ENCODE results near the gene LRPPRC. TPM values are rescaled to one million over a fixed set of nuclear protein-coding genes. Genes with fewer than 3 reads are reported as not detected.

Gene LRPPRC
- total RNA-seq, 1 experiment from 2014 or later: 149 TPM

DNA sequence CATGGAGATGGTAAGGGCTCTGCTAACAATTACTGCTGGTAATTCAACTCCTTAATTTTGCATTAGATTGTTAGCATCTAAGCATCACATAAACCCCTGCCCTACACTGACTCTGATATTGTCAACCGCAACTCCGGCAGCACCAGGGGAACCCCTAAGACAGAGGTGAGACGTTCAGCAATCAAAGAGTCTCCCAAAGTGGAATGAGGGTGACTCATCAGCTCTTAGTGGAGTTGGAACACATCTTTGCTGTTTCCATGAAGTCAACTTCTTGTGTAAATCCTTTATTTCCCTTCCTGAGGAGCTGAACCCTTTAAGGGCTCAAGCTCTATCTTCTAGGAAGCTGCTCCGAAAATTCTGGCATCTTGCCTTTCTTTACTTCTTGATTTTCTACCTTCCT, 104.9 kb downstream of the LRPPRC start:
- Histone ChIP-seq H3K4me1 (replicated peaks; ENCODE audit: insufficient read depth) (no peaks in the 10 kb centered on the region), H3K27ac (no peak overlapping the region), H3K27me3 (ENCODE audit: insufficient read depth, low read depth) (no peaks in the 10 kb centered on the region), H3K4me2 (no peak overlapping the region), H3K4me3 (no peak overlapping the region), H3K9me3 (ENCODE audit: insufficient read depth, low read depth) (no peaks in the 10 kb centered on the region), H3K79me2 (ENCODE audit: low read depth) (no peaks in the 10 kb centered on the region), H3K9me2 (ENCODE audit: insufficient read depth) (no peaks in the 10 kb centered on the region), H3K36me3 (ENCODE audit: low read depth) (peaks cover 75% of the 10 kb centered on the region), H2AFZ (no peak overlapping the region), H3F3A (ENCODE audit: insufficient read depth, low read depth) (peaks cover 32% of the 10 kb centered on the region; the same call in 1 of the 2 replicates), H4K20me1 (ENCODE audit: insufficient read depth) (peaks cover 25% of the 10 kb centered on the region; the same call in 1 of the 2 replicates)
- intact Hi-C loops (cut with micrococcal nuclease; ENCODE audit: unreplicated experiment): no loop called here
- TF ChIP-seq, protein P1, sequence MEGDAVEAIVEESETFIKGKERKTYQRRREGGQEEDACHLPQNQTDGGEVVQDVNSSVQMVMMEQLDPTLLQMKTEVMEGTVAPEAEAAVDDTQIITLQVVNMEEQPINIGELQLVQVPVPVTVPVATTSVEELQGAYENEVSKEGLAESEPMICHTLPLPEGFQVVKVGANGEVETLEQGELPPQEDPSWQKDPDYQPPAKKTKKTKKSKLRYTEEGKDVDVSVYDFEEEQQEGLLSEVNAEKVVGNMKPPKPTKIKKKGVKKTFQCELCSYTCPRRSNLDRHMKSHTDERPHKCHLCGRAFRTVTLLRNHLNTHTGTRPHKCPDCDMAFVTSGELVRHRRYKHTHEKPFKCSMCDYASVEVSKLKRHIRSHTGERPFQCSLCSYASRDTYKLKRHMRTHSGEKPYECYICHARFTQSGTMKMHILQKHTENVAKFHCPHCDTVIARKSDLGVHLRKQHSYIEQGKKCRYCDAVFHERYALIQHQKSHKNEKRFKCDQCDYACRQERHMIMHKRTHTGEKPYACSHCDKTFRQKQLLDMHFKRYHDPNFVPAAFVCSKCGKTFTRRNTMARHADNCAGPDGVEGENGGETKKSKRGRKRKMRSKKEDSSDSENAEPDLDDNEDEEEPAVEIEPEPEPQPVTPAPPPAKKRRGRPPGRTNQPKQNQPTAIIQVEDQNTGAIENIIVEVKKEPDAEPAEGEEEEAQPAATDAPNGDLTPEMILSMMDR (conservative IDR thresholded peaks at IDR 0.05): no peak
- TF ChIP-seq EZH2 (IDR thresholded peaks at IDR 0.05; ENCODE audit: low read depth): no peak
- DNase-seq: no peak
- no TSS peak for BruUV-seq (replicated peaks)
- ChIA-PET POLR2A (ENCODE audit: unreplicated experiment) (no interaction called here), CTCF (no interaction called here)

DNA sequence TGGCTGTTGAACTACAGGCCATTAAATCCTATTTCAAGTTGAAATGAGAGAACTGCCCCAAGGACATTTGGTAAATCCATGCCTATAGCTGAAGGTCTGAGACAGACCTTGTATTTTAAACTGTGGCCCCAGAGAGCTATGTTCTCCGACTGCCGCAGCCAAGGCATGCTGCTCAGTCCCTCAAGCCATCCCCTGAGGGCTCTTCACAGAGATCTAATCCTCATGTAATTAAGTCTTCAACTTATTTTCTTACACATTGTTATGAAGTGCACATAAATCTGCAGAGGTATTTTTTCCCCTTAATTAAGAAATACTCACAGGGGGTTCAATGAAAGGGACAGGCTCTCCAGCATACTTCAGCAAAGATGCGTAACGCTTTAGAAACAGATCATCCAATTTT, 106.4 kb downstream of the LRPPRC start:
- Histone ChIP-seq H3K27me3 (ENCODE audit: insufficient read depth, low read depth) (no peaks in the 10 kb centered on the region), H3K4me1 (replicated peaks; ENCODE audit: insufficient read depth) (no peaks in the 10 kb centered on the region), H3K9me2 (ENCODE audit: insufficient read depth) (no peaks in the 10 kb centered on the region), H3K4me2 (no peak overlapping the region), H3K9me3 (ENCODE audit: insufficient read depth, low read depth) (no peaks in the 10 kb centered on the region), H3K4me3 (no peak overlapping the region), H3K36me3 (ENCODE audit: low read depth) (peaks cover 60% of the 10 kb centered on the region), H2AFZ (no peak overlapping the region), H3K27ac (no peak overlapping the region), H3F3A (ENCODE audit: insufficient read depth, low read depth) (peaks cover 26% of the 10 kb centered on the region; the same call in 1 of the 2 replicates), H3K79me2 (ENCODE audit: low read depth) (no peaks in the 10 kb centered on the region), H4K20me1 (ENCODE audit: insufficient read depth) (peaks cover 25% of the 10 kb centered on the region; the same call in 1 of the 2 replicates)
- TF ChIP-seq, protein P1 (conservative IDR thresholded peaks at IDR 0.05): no peak
- no peak for TF ChIP-seq EZH2 (IDR thresholded peaks at IDR 0.05; ENCODE audit: low read depth)
- CTCF ChIA-PET: no interaction called here
- intact Hi-C loops (cut with micrococcal nuclease; ENCODE audit: unreplicated experiment): no loop called here
- DNase-seq: no peak
- BruUV-seq (replicated peaks): no TSS peak
- POLR2A ChIA-PET (ENCODE audit: unreplicated experiment): no interaction called here

DNA sequence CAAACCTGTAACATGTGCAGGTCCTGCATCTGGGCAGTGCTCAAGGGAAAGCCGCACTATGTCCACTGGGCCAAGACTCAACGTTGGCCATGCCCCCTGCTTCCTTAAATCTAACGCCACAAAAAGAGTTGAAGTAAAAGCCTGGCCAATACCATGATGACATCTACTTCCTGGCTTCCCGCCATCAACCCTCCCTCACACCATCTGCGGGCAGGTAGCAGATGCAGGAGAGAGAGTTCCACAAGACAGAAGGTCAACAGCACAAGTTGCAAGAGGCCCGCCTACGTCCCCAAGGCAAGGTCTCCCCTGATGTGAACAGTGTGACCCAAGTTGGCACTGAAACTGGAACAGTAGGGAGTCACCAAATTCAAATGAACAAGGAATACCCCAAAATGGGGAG, 108.6 kb downstream of the LRPPRC start:
- TF ChIP-seq EZH2 (IDR thresholded peaks at IDR 0.05; ENCODE audit: low read depth): no peak
- intact Hi-C loops (cut with micrococcal nuclease; ENCODE audit: unreplicated experiment): no loop called here
- Histone ChIP-seq H3K9me3 (ENCODE audit: insufficient read depth, low read depth) (no peaks in the 10 kb centered on the region), H3K4me1 (replicated peaks; ENCODE audit: insufficient read depth) (peaks cover 7% of the 10 kb centered on the region), H3F3A (ENCODE audit: insufficient read depth, low read depth) (peaks cover 32% of the 10 kb centered on the region), H3K36me3 (ENCODE audit: low read depth) (peaks cover 40% of the 10 kb centered on the region), H3K27me3 (ENCODE audit: insufficient read depth, low read depth) (no peaks in the 10 kb centered on the region), H2AFZ (no peak overlapping the region), H3K79me2 (ENCODE audit: low read depth) (no peaks in the 10 kb centered on the region), H3K9me2 (ENCODE audit: insufficient read depth) (no peaks in the 10 kb centered on the region), H3K4me2 (no peak overlapping the region), H4K20me1 (ENCODE audit: insufficient read depth) (peaks cover 16% of the 10 kb centered on the region; the same call in 1 of the 2 replicates), H3K27ac (no peak overlapping the region), H3K4me3 (no peak overlapping the region)
- BruUV-seq (replicated peaks): no TSS peak
- POLR2A ChIA-PET (ENCODE audit: unreplicated experiment): no interaction called here
- CTCF ChIA-PET: no interaction called here
- DNase-seq: no peak

DNA sequence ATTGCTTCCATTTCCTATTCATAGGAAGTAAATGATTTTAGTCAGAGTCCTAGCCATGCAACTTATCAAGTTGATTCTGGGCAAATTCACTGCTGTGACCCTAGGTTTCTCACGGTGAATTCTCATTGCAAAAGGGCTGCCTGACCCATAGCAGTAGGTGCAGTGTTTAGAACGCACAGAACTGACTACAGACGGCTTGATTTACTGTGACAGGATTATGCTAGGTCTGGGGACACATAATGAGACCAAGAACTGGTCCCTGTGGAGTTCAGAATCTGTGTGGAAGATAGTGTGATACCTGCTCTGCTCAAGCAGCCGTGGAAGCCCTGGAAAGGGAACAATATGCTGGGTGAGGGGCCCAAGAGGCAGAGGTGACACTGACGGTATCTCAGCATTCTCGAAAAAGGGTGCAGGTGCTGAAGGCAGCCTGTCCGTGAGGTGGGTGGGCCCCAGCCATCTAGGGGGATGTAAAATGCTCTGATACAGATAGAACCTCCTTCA, 110.6 kb downstream of the LRPPRC start:
- no peak for DNase-seq
- TF ChIP-seq, protein P1 (conservative IDR thresholded peaks at IDR 0.05): no peak
- no peak for TF ChIP-seq EZH2 (IDR thresholded peaks at IDR 0.05; ENCODE audit: low read depth)
- H3K4me3 ChIP-seq: no peak overlapping the region
- no peak overlapping the region for H3K4me2 ChIP-seq
- H3K27ac ChIP-seq: no peak overlapping the region
- H3K36me3 ChIP-seq (ENCODE audit: low read depth): peaks cover 27% of the 10 kb centered on the region
- H3K27me3 ChIP-seq (ENCODE audit: insufficient read depth, low read depth): no peaks in the 10 kb centered on the region
- CTCF ChIA-PET: no interaction called here
- peaks cover 16% of the 10 kb centered on the region for H3K4me1 ChIP-seq (replicated peaks; ENCODE audit: insufficient read depth)
- POLR2A ChIA-PET (ENCODE audit: unreplicated experiment): no interaction called here
- no peaks in the 10 kb centered on the region for H3K79me2 ChIP-seq (ENCODE audit: low read depth)
- no peaks in the 10 kb centered on the region for H3K9me3 ChIP-seq (ENCODE audit: insufficient read depth, low read depth)
- H3F3A ChIP-seq (ENCODE audit: insufficient read depth, low read depth): peaks cover 29% of the 10 kb centered on the region
- H3K9me2 ChIP-seq (ENCODE audit: insufficient read depth): no peaks in the 10 kb centered on the region
- intact Hi-C loops (cut with micrococcal nuclease; ENCODE audit: unreplicated experiment): no loop called here
- no peak overlapping the region for H2AFZ ChIP-seq
- no TSS peak for BruUV-seq (replicated peaks)
- peaks cover 9% of the 10 kb centered on the region; the same call in 1 of the 2 replicates for H4K20me1 ChIP-seq (ENCODE audit: insufficient read depth)

All from PC-9 (cell line).